Effector memory CD4-positive, alpha-beta T cell (primary cell): Measurements from ENCODE around the gene MRTO4.
"Not testable (repeated sequence)": the region's sequence is repeated elsewhere in the genome, so short reads cannot be mapped to it uniquely, and the experiment has no call there.

Experiments used
- DNase-seq, 3 donors: peaks; one replicate each; pipeline ENCODE4 v3.0.0-alpha.2; 2020
- H3K27ac ChIP-seq: 2 replicates; pipeline ENCODE4 v1.7.0; 2013; ENCODE audit warnings: mild to moderate bottlenecking, low read length, moderate library complexity; ENCODE audit not compliant: insufficient read depth, poor library complexity, severe bottlenecking
- H3K27me3 ChIP-seq: replicated peaks from 2 replicates; pipeline ENCODE4 v1.7.0; 2013; ENCODE audit warnings: mild to moderate bottlenecking, low read length; ENCODE audit not compliant: insufficient read depth, control insufficient read depth, poor library complexity, severe bottlenecking
- H3K36me3 ChIP-seq: 2 replicates; pipeline ENCODE4 v1.7.0; 2013; ENCODE audit warnings: mild to moderate bottlenecking, low read length, moderate library complexity; ENCODE audit not compliant: control insufficient read depth, insufficient read depth
- H3K4me1 ChIP-seq: 2 replicates; pipeline ENCODE4 v1.7.0; 2013; ENCODE audit warnings: low read length, mild to moderate bottlenecking; ENCODE audit not compliant: control insufficient read depth, insufficient read depth, poor library complexity, severe bottlenecking
- H3K4me3 ChIP-seq: 2 replicates; pipeline ENCODE4 v1.7.0; 2013; ENCODE audit warnings: low read length, low read depth, mild to moderate bottlenecking; ENCODE audit not compliant: insufficient read depth, poor library complexity, severe bottlenecking
- H3K9me3 ChIP-seq: 2 replicates; pipeline ENCODE4 v1.7.0; 2013; ENCODE audit warnings: mild to moderate bottlenecking, low read length, moderate library complexity; ENCODE audit not compliant: control insufficient read depth

Gene MRTO4

GRCh38 chr1:19269427-19270342, 18.1 kb downstream of the MRTO4 start:
- H3K4me3 ChIP-seq, H3K9me3 ChIP-seq, H3K36me3 ChIP-seq, H3K4me1 ChIP-seq, H3K27ac ChIP-seq, DNase-seq, H3K27me3 ChIP-seq: not testable (repeated sequence)

GRCh38 chr1:19270343-19270730, 18.7 kb downstream of the MRTO4 start:
- not testable (repeated sequence) for DNase-seq, H3K36me3 ChIP-seq, H3K9me3 ChIP-seq, H3K4me3 ChIP-seq, H3K27me3 ChIP-seq, H3K4me1 ChIP-seq, H3K27ac ChIP-seq

- Histone ChIP-seq H3K27ac (no peak overlapping the region), H3K27me3 (no peaks in the 10 kb centered on the region), H3K4me1 (no peaks in the 10 kb centered on the region), H3K9me3 (no peaks in the 10 kb centered on the region), H3K36me3 (no peaks in the 10 kb centered on the region), H3K4me3 (no peak overlapping the region)
- DNase-seq, result no peak
These were observed 20.5 kb downstream of the MRTO4 start for GRCh38 chr1:19272064-19272463.

GRCh38 chr1:19273106-19273843, 21.7 kb downstream of the MRTO4 start:
- no peak overlapping the region for H3K27ac ChIP-seq
- H3K4me3 ChIP-seq, result no peak overlapping the region
- H3K36me3 ChIP-seq, result no peaks in the 10 kb centered on the region
- H3K27me3 ChIP-seq, result no peaks in the 10 kb centered on the region
- H3K9me3 ChIP-seq, result no peaks in the 10 kb centered on the region
- DNase-seq, result no peak
- no peaks in the 10 kb centered on the region for H3K4me1 ChIP-seq

GRCh38 chr1:19273844-19274531, 22.4 kb downstream of the MRTO4 start:
- not testable (repeated sequence) for H3K4me3 ChIP-seq, DNase-seq, H3K27me3 ChIP-seq, H3K4me1 ChIP-seq, H3K36me3 ChIP-seq, H3K9me3 ChIP-seq, H3K27ac ChIP-seq

GRCh38 chr1:19274636-19275035, 23.0 kb downstream of the MRTO4 start:
- H3K4me1 ChIP-seq, result no peaks in the 10 kb centered on the region
- H3K27me3 ChIP-seq, result no peaks in the 10 kb centered on the region
- H3K9me3 ChIP-seq, result no peaks in the 10 kb centered on the region
- H3K27ac ChIP-seq, result no peak overlapping the region
- H3K36me3 ChIP-seq, result no peaks in the 10 kb centered on the region
- no peak overlapping the region for H3K4me3 ChIP-seq
- no peak for DNase-seq

- Histone ChIP-seq H3K4me3 (no peak overlapping the region), H3K9me3 (no peaks in the 10 kb centered on the region), H3K4me1 (peaks cover under 1% of the 10 kb centered on the region), H3K27ac (no peak overlapping the region), H3K27me3 (no peaks in the 10 kb centered on the region), H3K36me3 (no peaks in the 10 kb centered on the region)
- no peak for DNase-seq
These were observed 32.3 kb downstream of the MRTO4 start for GRCh38 chr1:19283891-19284290.

GRCh38 chr1:19284881-19285280, 33.3 kb downstream of the MRTO4 start:
- Histone ChIP-seq H3K36me3 (no peaks in the 10 kb centered on the region), H3K9me3 (no peaks in the 10 kb centered on the region), H3K27ac (no peak overlapping the region), H3K27me3 (no peaks in the 10 kb centered on the region), H3K4me1 (peaks cover 4% of the 10 kb centered on the region), H3K4me3 (no peak overlapping the region)
- no peak for DNase-seq

GRCh38 chr1:19285366-19285765, 33.8 kb downstream of the MRTO4 start:
- not testable (repeated sequence) for H3K4me3 ChIP-seq, H3K4me1 ChIP-seq, H3K36me3 ChIP-seq, H3K27ac ChIP-seq, H3K27me3 ChIP-seq, DNase-seq, H3K9me3 ChIP-seq

GRCh38 chr1:19285807-19286206, 34.2 kb downstream of the MRTO4 start:
- not testable (repeated sequence) for H3K27me3 ChIP-seq, H3K36me3 ChIP-seq, H3K27ac ChIP-seq, H3K9me3 ChIP-seq, H3K4me1 ChIP-seq, H3K4me3 ChIP-seq, DNase-seq
